Smooth muscle cell (in vitro differentiated cells): Measurements from ENCODE around the gene VSX1. TPM values are rescaled to one million over a fixed set of nuclear protein-coding genes. Genes with fewer than 3 reads are reported as not detected.

Experiments used
- DNase-seq: peaks from one replicate; lab custom pipeline; 2025; ENCODE audit not compliant: unreplicated experiment; lab: John Stamatoyannopoulos, UW
- H2AFZ ChIP-seq: fragments of 200-600 bp; sonication (generic); 2 replicates; pipeline ENCODE4 v1.6.0; 2016; ENCODE audit warnings: antibody characterized with exemption, low read depth, mild to moderate bottlenecking
- H3F3A ChIP-seq: fragments of 200-600 bp; sonication (generic); 2 replicates; pipeline ENCODE4 v1.6.0; 2017; ENCODE audit warnings: antibody characterized with exemption, low read depth
- H3K27ac ChIP-seq: fragments of 200-600 bp; sonication (generic); 2 replicates; pipeline ENCODE4 v1.5.1; 2016; ENCODE audit warnings: low read depth, mild to moderate bottlenecking
- H3K27me3 ChIP-seq: fragments of 200-600 bp; sonication (generic); 2 replicates; pipeline ENCODE4 v1.6.1; 2016; ENCODE audit warnings: low read depth, mild to moderate bottlenecking
- H3K36me3 ChIP-seq: fragments of 200-600 bp; sonication (generic); 2 replicates; pipeline ENCODE4 v1.5.1; 2016; ENCODE audit warnings: low read depth
- H3K4me1 ChIP-seq: fragments of 200-600 bp; sonication (generic); 2 replicates; pipeline ENCODE4 v1.5.1; 2016; ENCODE audit warnings: low read depth
- H3K4me2 ChIP-seq: fragments of 200-600 bp; sonication (generic); 2 replicates; pipeline ENCODE4 v1.6.0; 2016; ENCODE audit warnings: mild to moderate bottlenecking
- H3K4me3 ChIP-seq: fragments of 200-600 bp; sonication (generic); 2 replicates; pipeline ENCODE4 v1.5.1; 2016; ENCODE audit warnings: mild to moderate bottlenecking
- H3K79me2 ChIP-seq: fragments of 200-600 bp; sonication (generic); 2 replicates; pipeline ENCODE4 v1.6.0; 2016; ENCODE audit warnings: low read depth, mild to moderate bottlenecking
- H3K9ac ChIP-seq: fragments of 200-600 bp; sonication (generic); 2 replicates; pipeline ENCODE4 v1.6.0; 2016; ENCODE audit warnings: low read depth
- H3K9me3 ChIP-seq: fragments of 200-600 bp; sonication (generic); replicated peaks from 2 replicates; pipeline ENCODE4 v1.5.1; 2016; ENCODE audit warnings: low read depth
- H4K20me1 ChIP-seq: fragments of 200-600 bp; sonication (generic); 2 replicates; pipeline ENCODE4 v1.6.0; 2016; ENCODE audit warnings: low read depth
- CTCF ChIP-seq: fragments of 200-600 bp; sonication (generic); IDR thresholded peaks from 2 replicates; pipeline ENCODE4 v1.5.1; 2017; ENCODE audit warnings: borderline replicate concordance, mild to moderate bottlenecking, antibody characterized with exemption; ENCODE audit not compliant: insufficient read depth, poor library complexity, severe bottlenecking
- WGBS: methylation state at CpG from one replicate; pipeline ENCODE4 v1.1.7; 2016; ENCODE audit warnings: low lambda C conversion rate; 5-methylcytosine and 5-hydroxymethylcytosine counted together
- polyA plus RNA-seq: library from polyadenylated mRNA; unstranded; fragments of >200 nt; fragmentation: Nextera tagmentation; extraction: Ambion mirVana; gene quantifications from 2 replicates; pipeline ENCODE4 v1.2.1, GENCODE V29; 2016
- total RNA-seq: library from RNA; depleted of rRNA; stranded (reverse); fragments of >200 nt; gene quantifications from 2 replicates; pipeline ENCODE4 v1.2.3, GENCODE V29; 2014

VSX1 gene
- total and polyA plus RNA-seq, 2 experiments from 2014 or later: not detected

- Histone ChIP-seq H3K9me3 (no peaks in the 10 kb centered on the region), H3K36me3 (no peaks in the 10 kb centered on the region), H3K27me3 (peaks cover 86% of the 10 kb centered on the region), H4K20me1 (no peaks in the 10 kb centered on the region), H3K27ac (no peak overlapping the region), H3K4me1 (no peaks in the 10 kb centered on the region), H3F3A (no peaks in the 10 kb centered on the region), H2AFZ (no peak overlapping the region), H3K9ac (no peak overlapping the region), H3K4me3 (no peak overlapping the region), H3K4me2 (no peak overlapping the region), H3K79me2 (no peaks in the 10 kb centered on the region)
- TF ChIP-seq CTCF: no peak
- DNase-seq: no peak
- WGBS: 87% methylated on average over 7 of the region's 7 CpGs
Observed at GRCh38 chr20:25062841-25063240, 19.1 kb downstream of the VSX1 start.

GRCh38 chr20:25061821-25062530, 20.0 kb downstream of the VSX1 start:
- no peaks in the 10 kb centered on the region for H3K79me2 ChIP-seq
- H3K4me1 ChIP-seq: peaks cover 7% of the 10 kb centered on the region
- H2AFZ ChIP-seq: no peak overlapping the region
- H3K4me2 ChIP-seq: no peak overlapping the region
- TF ChIP-seq CTCF: no peak
- H3K9ac ChIP-seq: no peak overlapping the region
- H3F3A ChIP-seq: no peaks in the 10 kb centered on the region
- no peaks in the 10 kb centered on the region for H3K36me3 ChIP-seq
- no peaks in the 10 kb centered on the region for H4K20me1 ChIP-seq
- WGBS: 86% methylated on average over 15 of the region's 15 CpGs
- no peak overlapping the region for H3K4me3 ChIP-seq
- H3K27me3 ChIP-seq: peaks cover 95% of the 10 kb centered on the region
- H3K9me3 ChIP-seq: no peaks in the 10 kb centered on the region
- H3K27ac ChIP-seq: no peak overlapping the region
- DNase-seq: no peak

GRCh38 chr20:25061103-25061799, 20.7 kb downstream of the VSX1 start:
- no peak overlapping the region for H3K4me2 ChIP-seq
- peaks cover 97% of the 10 kb centered on the region for H3K27me3 ChIP-seq
- no peak overlapping the region for H3K27ac ChIP-seq
- no peaks in the 10 kb centered on the region for H3F3A ChIP-seq
- no peak for TF ChIP-seq CTCF
- 72% methylated on average over 7 of the region's 7 CpGs for WGBS
- no peak for DNase-seq
- H3K9me3 ChIP-seq: no peaks in the 10 kb centered on the region
- H3K79me2 ChIP-seq: no peaks in the 10 kb centered on the region
- no peak overlapping the region for H3K4me3 ChIP-seq
- no peaks in the 10 kb centered on the region for H3K36me3 ChIP-seq
- H3K9ac ChIP-seq: no peak overlapping the region
- no peaks in the 10 kb centered on the region for H4K20me1 ChIP-seq
- H3K4me1 ChIP-seq: peaks cover 10% of the 10 kb centered on the region
- H2AFZ ChIP-seq: no peak overlapping the region
